GM18867 (cell line): ENCODE measurements around the gene IL1RAPL2.
"Not testable (repeated sequence)": the region's sequence is repeated elsewhere in the genome, so short reads cannot be mapped to it uniquely, and the experiment has no call there.

Experiments used
- ATAC-seq: cut with Tn5 transposase; IDR thresholded peaks from one replicate; pipeline ENCODE4 v1.9.1; 2021; ENCODE audit warnings: mild to moderate bottlenecking, moderate library complexity; ENCODE audit not compliant: unreplicated experiment

IL1RAPL2 gene

GRCh38 chrX:105006103-105006502, 440.1 kb downstream of the IL1RAPL2 start:
- ATAC-seq: no peak

GRCh38 chrX:105006996-105007395, 441.0 kb downstream of the IL1RAPL2 start:
- no peak for ATAC-seq

DNA sequence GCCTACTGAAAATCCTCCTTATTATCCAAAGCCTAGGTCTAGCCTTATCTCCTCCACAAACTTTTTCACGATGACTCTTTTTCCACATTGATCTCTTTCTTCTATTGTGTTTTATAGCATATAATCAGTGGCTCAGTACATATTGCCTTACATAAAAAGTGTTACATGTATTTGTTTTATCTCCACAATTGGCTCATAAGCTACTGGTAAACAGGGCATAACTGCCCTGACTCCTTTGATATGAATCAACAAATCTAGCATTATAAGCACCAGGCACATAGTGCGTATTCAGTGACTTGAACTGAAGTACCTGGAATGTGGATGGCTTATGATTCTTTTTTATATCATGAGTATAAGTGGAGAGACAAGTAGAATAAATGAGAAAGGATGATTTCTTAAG, 447.7 kb downstream of the IL1RAPL2 start:
- ATAC-seq: no peak

DNA sequence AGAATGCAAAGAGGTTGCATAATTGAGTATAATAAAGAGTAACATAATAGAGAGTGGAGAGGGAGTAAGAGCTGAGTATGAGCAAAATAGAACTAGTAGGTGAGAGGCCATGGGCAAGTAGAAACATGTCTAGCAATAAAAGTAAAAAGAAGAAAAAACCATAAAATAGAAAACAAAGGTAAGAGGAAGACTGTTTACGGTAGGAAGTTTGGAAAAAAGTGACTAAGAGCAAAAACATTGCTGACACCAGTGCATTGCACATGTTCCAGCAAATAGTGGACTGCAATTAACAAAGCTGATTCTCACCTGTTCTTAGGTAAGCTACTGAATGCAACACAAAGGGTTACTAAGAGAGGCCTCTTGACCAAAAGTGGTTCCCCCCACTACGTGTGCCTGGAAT, 451.6 kb downstream of the IL1RAPL2 start:
- no peak for ATAC-seq

- ATAC-seq: no peak
Measured at GRCh38 chrX:105018865-105019264, 452.9 kb downstream of the IL1RAPL2 start.

GRCh38 chrX:105028962-105029361, 463.0 kb downstream of the IL1RAPL2 start:
- not testable (repeated sequence) for ATAC-seq

- ATAC-seq: no peak
Measured at GRCh38 chrX:105038672-105039328, 472.8 kb downstream of the IL1RAPL2 start.

DNA sequence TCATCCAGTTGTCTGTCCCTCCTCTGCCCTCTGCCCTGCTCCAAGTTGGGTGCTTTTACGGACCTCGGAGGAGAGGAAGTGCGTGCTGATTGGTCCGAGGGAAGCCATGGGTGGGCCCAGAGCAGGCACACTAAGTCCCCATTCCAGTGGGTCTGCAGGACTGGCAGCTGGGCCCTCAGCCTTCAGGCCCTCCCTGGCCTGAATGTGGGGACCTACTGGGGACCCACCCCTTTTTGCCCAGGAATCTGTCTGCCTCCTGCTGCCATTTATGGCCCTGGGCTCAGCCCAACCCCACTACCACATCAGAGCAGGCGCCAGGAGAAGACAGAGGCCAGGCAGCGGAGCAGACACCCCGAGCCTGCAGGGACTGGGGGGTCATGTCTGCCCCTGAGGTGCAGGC, 484.9 kb downstream of the IL1RAPL2 start:
- ATAC-seq: no peak

GRCh38 chrX:105051364-105051763, 485.4 kb downstream of the IL1RAPL2 start:
- ATAC-seq: no peak

- no peak for ATAC-seq
Measured at GRCh38 chrX:105052926-105053325, 486.9 kb downstream of the IL1RAPL2 start.

- ATAC-seq: no peak
Measured at GRCh38 chrX:105063743-105064142, 497.7 kb downstream of the IL1RAPL2 start.

GRCh38 chrX:105098201-105098600, 532.2 kb downstream of the IL1RAPL2 start:
- no peak for ATAC-seq

DNA sequence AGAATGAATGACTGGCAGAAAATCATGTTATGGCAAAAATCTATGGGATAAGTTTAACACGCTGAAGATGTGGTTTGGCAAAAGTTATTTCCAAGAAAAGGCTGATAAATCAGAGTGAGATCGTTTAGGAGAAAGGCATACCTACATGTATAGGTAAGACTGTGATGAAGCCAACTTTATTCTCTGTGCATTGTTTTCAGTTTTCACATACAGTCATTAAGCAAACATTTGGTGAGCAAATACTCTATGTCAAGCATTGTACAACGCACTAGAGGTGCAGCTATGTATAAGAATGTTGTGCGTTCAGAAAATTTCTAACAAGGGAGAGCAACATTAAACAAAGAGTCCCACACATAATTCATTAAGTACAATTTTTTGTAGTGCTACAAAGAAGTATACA, 532.8 kb downstream of the IL1RAPL2 start:
- no peak for ATAC-seq

- ATAC-seq: peak; percentile 41
Measured at GRCh38 chrX:105101378-105101777, 535.4 kb downstream of the IL1RAPL2 start.

DNA sequence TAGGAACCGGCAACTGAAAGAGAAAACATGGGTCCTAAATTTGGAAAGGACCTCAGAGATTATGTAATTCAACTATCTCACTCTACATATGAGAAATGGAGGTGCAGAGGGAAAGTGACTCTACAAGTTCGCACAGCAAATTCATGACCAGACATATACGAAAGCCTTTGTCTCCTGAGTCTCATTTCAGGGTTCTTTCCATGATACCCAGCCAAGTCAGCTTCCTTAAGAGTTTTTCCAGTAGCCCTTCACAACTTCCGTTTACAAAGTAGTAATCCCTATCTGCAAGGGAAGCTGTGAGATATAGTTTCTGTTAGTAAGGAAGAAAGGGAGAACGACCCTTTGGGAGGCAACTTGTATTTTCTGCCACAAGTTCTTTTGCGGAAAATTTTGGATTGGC, 543.9 kb downstream of the IL1RAPL2 start:
- no peak for ATAC-seq

GRCh38 chrX:105114554-105115130, 548.6 kb downstream of the IL1RAPL2 start:
- no peak for ATAC-seq

- ATAC-seq: not testable (repeated sequence)
Measured at GRCh38 chrX:105115596-105116320, 549.8 kb downstream of the IL1RAPL2 start.

DNA sequence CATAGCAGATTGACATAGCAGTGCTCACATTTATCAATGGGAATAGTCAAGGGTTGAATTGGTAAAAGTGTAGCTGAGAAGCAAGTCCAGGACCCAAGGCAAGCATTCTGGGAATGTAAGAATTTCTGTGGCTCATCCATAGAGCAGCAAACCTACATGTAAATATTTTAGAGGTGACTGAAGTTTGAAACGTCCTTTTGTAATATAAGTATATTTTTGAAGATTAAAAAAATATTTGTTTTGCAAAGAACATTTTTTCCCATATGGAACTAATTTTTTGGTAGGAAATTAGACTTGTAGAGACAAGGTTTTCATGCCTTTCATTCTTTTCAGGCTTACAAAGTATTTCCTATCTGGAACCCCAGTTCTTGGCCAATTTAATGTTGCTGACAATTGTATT, 550.5 kb downstream of the IL1RAPL2 start:
- no peak for ATAC-seq

- ATAC-seq: no peak
Measured at GRCh38 chrX:105117621-105118020, 551.6 kb downstream of the IL1RAPL2 start.

DNA sequence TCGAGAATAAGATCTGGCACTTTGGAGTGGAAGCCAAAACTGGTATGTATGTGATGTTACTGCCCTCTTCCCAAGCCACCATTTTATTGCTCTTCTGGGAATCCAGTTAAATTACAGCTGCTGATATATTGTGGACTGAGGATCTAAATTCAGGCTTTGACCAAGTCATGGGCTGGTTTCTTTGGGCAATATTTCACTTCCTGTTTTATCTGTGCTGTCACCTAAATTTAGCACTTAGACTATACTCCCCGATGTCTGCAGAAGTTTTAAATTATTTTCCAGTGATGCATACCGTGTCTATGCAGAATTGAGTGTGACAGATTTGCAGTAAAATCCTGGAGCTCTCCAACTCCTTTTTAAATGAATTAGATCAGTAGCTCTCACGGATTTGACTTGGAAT, 554.5 kb downstream of the IL1RAPL2 start:
- no peak for ATAC-seq

GRCh38 chrX:105121186-105121585, 555.2 kb downstream of the IL1RAPL2 start:
- ATAC-seq: no peak

- ATAC-seq: no peak
Measured at GRCh38 chrX:105126201-105126600, 560.2 kb downstream of the IL1RAPL2 start.
